Measurements from ENCODE around the gene IMPDH1.

Gene IMPDH1

DNA sequence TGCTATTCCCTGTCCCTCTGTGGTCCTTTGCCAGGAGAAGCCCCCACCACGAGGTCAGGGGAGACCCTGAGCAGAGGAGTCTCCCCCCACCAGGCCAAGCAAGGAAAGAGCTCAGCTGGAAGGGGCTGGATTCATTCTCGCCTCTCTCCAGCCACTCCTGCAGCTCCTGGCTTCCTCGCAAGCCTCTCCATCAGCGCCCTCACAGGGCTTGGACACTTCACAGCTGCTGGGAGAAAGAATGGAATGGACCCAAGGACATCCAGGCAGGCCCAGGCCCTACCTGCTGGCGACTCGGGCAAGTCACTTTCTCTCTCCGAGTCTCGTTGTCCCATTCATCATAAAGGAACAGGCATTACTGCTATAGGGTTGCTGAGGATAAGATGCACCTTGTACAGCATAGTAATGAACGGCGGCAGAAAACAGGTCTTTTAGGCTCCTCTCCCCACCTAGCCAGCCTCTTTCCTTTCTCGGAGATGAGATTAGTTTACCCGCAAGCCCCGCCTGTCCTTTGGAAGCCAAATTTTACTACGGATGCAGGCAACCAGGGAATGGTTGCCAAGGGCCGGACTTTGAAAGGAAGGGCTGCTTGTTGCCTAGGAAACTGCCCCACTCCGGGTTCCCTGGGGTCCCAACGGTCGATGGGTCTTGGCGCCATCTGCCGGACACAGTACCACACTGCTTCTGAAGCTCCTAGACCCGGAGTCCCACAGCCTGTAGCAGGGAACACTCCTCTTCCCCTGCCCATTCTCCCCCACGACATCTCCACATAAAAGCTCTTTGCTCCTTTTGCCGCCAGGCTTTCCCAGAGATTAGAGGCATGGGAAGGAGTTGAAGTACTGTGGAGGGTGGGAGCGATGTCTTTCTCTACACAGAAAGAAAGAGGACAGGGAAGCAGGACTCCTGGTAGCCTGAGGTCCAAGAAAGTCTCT, 22.3 kb downstream of the IMPDH1 start:
- FAIRE-seq (no peak), DNase-seq (ENCODE audit: low spot score) (peak; percentile 40)

DNA sequence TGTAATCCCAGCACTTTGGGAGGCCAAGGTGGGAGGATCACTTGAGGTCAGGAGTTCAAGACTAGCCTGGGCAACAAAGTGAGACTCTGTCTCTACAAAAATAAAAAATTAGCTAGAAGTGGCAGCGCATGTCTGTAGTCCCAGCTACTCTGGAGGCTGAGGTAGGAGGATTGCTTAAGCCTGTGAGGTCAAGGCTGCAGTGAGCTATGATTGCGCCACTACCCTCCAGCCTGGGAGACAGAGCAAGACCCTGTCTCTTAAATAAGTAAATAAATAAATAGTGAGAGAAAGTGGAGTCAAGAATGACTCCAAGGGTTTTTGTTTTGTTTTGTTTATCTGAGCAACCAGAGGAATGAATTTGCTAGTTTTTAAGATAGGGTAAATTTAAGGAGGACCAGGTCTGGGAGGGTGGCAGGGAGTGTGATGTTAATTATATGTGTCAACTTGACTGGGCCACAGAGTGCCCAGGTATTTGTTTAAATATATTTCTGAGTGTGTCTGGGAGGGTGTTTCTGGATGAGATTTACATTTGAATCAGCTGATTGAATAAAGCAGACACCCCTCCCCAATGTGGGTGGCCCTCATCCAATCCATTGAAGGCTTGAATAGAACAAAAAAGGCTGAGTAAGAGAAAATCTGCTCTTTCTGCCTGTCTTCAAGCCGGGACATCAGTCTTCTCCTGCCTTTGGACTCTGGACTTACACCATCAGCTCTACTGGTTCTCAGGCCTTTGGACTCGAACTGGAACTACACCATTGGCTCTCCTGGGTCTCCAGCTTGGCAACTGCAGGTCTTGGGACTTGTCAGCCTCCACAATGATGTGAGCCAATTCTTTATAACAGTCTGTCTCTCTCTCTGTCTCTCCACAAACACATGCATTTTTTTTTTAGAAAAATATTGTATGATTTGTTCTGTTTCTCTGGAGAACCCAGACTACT, 23.5 kb downstream of the IMPDH1 start:
- FAIRE-seq: no peak
- DNase-seq (ENCODE audit: low spot score): no peak

DNA sequence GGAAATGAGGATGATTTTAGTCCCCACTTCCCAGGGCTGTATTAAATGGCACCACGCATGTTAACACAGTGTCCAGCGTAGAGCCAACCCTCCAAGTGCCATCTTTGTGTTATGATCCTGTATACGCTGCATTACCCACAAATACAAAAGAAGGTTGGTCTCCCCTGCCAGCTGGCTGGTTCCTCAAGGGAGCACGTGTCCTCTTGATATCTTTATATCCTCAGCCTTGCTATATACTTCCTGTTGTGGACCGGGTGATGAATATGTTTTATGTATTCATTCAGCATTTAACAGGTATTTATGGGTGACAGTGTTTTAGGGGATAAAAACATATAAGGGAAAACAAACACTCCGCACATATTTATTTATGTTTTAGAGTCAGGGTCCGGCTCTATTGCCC, 25.1 kb downstream of the IMPDH1 start:
- FAIRE-seq: no peak
- DNase-seq (ENCODE audit: low spot score): no peak

- no peak for FAIRE-seq
Measured at GRCh38 chr7:128383776-128384175, 26.0 kb downstream of the IMPDH1 start.

GRCh38 chr7:128381161-128381821, 28.5 kb downstream of the IMPDH1 start:
- no peak for DNase-seq (ENCODE audit: low spot score)

More at GRCh38 chr7:128383776-128384175, 26.0 kb downstream of the IMPDH1 start:
- peak; percentile 47 for DNase-seq (ENCODE audit: low spot score)

GRCh38 chr7:128380483-128381106, 29.2 kb downstream of the IMPDH1 start:
- FAIRE-seq (no peak), DNase-seq (ENCODE audit: low spot score) (no peak)

More at GRCh38 chr7:128381161-128381821, 28.5 kb downstream of the IMPDH1 start:
- FAIRE-seq: no peak

- DNase-seq (ENCODE audit: low spot score) (no peak), FAIRE-seq (no peak)
Measured at GRCh38 chr7:128379900-128380479, 29.8 kb downstream of the IMPDH1 start.

- DNase-seq (ENCODE audit: low spot score) (no peak), FAIRE-seq (no peak)
Measured at GRCh38 chr7:128378637-128379036, 31.1 kb downstream of the IMPDH1 start.

DNA sequence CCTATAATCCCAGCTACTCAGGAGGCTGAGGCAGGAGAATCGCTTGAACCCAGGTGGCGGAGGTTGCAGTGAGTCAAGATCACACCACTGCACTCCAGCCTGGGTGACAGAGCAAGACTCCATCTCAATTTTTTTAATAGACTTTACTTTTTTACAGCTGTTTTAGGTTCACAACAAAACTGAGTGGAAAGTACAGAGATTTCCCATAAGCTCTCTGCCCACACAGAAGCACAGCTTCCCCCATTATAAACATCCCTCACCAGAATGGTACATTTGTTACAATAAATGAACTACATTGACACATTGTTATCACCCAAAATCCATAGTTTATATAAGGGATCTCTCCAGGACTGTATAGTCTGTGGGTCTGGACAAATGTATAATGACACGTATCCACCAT, 33.7 kb downstream of the IMPDH1 start:
- no peak for FAIRE-seq
- no peak for DNase-seq (ENCODE audit: low spot score)

- FAIRE-seq (no peak), DNase-seq (ENCODE audit: low spot score) (no peak)
Measured at GRCh38 chr7:128374041-128374440, 35.7 kb downstream of the IMPDH1 start.

DNA sequence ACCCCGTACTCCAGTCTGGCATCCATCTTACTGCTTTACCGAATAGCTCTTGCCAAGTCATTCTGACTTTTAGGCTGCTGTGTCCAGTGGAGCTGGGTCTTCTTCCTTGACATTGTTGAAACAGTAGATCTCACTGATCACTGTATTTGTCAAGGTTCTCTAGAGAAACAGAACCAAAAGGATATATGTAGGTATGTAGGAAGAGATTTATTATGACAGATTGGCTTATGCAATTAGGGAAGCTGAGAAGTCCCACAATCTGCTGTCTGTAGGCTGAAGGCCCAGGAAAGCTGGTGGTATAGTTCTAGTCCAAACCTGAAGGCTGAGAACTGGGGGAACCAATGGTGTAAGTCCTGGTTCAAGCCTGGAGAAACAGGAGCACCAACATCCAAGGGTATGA, 36.2 kb downstream of the IMPDH1 start:
- DNase-seq (ENCODE audit: low spot score) (no peak), FAIRE-seq (no peak)

- FAIRE-seq: no peak
- no peak for DNase-seq (ENCODE audit: low spot score)
Measured at GRCh38 chr7:128370491-128370890, 39.3 kb downstream of the IMPDH1 start.

DNA sequence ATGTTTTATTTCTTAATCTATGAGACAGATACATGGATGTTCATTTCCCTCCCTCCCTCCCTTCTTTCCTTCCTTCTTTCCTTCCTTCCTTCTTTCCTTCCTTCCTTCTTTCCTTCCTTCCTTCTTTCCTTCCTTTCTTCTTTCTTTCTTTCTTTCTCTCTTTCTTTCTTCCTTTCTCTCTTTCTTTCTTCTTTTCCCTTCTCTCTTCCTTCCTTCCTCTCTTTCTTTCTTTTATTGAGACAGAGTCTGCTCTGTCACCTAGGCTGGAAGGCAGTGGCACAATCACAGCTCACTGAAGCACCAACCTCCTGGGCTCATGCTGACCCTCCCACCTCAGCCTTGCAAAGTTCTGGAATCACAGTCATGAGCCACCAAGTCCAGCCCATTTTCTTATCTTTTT, 42.8 kb downstream of the IMPDH1 start:
- FAIRE-seq (no peak), DNase-seq (ENCODE audit: low spot score) (no peak)

DNA sequence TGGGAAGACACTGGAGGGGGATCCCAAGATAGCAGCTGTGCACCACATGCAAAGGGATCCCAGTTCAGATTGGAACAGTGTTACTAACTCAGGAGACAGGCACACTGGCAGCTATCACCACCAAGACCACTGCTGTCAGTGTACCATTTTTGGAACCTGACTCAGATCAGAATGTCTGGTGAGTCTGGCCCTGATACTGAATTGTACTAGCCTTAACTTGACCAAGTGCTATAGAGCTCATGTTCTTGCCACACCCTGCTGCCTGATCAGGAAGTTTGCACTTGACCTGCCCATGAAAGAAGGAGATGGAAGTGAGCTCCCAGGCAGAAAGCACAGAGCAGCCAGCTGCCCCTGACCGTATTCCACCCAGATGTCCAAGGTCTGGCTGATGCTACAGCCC, 43.5 kb downstream of the IMPDH1 start:
- FAIRE-seq: no peak

DNA sequence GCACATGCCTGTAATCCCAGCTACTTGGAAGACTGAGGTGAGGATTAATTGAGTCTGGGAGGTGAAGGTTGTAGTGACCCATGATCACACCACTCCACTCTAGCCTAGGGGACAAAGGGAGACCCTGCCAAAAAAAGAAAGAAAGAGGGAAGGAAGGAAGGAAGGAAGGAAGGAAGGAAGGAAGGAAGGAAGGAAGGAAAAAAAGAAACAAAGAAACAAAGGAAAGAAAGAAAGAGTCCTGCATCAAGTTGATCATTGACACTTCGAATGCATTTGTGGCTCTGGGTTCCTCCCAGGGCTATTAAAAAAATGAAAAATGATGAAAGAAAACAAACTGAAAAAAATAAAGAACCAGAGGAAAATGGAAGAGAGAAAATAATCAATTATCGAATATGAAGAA, 44.4 kb downstream of the IMPDH1 start:
- DNase-seq (ENCODE audit: low spot score) (no peak), FAIRE-seq (no peak)

More for the DNA sequence above, 43.5 kb downstream of the IMPDH1 start:
- no peak for DNase-seq (ENCODE audit: low spot score)

DNA sequence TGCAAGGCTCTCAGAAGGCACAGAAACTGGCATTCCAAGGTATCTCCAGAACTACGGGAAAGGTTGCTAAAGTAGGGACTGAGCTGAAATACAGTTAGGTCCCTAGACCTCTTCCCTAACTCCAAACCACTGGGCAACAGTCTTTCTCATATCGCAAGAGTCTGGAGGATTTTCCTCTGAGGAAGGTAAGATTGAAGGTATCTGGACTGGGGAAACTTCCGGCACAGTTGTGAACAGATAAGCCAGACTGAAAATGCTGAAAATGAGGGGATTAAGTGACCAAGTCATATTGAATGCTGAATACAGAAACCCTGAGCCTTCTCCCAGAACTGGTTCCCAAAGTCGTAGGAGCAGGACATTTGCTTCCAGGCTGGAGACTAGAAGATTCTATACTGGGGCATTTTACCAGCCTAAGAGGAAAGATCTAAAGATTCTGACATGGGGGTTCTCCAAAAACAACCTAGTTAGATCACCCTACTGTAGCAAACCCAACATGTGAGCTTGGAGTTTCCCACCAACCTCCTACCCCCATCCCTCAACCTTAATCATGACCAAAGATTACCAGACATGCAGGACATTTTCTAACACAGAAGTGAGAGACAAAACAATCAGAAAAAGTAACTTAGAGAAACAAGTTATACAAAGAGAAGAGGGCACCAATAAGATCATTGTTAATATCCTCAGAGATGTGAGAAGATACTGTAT, 45.5 kb downstream of the IMPDH1 start:
- FAIRE-seq: no peak
- no peak for DNase-seq (ENCODE audit: low spot score)

GRCh38 chr7:128363261-128363721, 46.5 kb downstream of the IMPDH1 start:
- FAIRE-seq (no peak), DNase-seq (ENCODE audit: low spot score) (no peak)

DNA sequence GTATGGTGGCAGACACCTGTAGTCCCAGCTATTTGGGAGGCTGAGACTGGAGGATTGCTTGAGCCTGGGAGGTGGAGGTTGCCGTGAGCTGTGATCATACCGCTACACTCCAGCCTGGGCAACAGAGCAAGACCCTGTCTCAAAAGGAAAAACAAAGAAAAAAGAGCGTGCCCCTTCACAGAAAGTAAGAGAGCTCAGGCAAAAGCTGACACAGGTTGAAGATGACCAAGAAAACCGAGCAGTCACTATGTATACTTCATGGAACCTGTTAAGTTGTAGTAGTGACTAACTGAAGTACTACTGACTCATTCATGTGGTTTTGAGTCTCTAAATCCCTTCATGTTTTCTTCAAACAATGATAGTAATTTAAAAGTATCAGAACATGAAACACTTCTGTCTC, 47.1 kb downstream of the IMPDH1 start:
- DNase-seq (ENCODE audit: low spot score) (peak; percentile 46), FAIRE-seq (no peak)

DNA sequence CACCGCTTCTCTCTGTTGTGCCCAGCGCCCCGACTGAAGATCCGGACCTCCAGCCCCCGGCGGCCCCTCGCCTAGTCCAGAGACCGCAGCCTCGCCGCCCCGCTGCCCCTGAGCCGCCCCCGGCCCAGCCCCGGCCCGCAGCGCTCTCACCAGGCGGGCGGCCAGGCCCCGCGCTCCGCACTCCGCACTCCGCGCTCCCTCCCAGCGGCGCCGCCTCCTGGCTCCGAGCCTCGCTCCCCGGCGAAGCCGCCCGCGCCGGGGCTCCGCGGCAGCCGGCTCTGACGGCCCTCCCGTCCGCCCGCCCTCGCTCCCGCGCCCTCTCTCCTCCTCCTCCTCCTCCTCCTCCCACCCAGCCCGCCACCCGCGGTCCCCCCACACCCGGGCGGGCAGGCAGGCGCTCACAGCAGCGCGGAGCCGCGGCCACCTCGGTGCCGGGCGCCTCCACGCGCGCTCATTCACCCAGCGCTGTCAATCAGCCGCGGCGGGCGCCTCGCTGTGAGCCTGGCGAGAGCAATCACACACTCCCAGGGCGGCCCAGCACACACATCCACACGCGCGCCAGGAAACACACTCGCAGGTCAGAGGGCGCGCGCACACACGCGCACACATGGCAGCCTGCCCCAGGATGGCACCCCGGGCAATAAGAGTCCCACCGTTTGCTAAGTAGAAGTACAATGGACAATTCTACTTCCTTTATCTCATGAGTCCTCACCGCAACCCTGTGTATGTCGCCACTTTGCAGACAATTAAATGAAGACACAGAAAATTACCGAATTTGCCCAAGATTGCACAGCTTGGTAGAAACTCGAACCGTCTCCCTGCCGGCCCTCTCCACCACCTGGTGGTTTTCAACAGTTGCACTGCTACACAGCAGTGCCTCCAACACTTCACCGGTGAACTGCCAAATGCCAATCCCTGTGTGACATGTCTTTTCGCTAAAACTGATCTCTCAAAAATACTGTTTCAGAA, 48.1 kb downstream of the IMPDH1 start, which contains the start of gene PRRT4:
Gene PRRT4, minus strand, starts transcription at position 280 of the 969 bp plus-strand sequence.
- DNase-seq (ENCODE audit: low spot score): no peak
- no peak for FAIRE-seq
